ENCODE data around the gene TTC9B. TPM values are rescaled to one million over a fixed set of nuclear protein-coding genes. Genes with fewer than 3 reads are reported as not detected.

The TTC9B gene
- total and polyA plus RNA-seq, 2 of the 4 experiments (the other 2 are of a cell fraction): not detected

DNA sequence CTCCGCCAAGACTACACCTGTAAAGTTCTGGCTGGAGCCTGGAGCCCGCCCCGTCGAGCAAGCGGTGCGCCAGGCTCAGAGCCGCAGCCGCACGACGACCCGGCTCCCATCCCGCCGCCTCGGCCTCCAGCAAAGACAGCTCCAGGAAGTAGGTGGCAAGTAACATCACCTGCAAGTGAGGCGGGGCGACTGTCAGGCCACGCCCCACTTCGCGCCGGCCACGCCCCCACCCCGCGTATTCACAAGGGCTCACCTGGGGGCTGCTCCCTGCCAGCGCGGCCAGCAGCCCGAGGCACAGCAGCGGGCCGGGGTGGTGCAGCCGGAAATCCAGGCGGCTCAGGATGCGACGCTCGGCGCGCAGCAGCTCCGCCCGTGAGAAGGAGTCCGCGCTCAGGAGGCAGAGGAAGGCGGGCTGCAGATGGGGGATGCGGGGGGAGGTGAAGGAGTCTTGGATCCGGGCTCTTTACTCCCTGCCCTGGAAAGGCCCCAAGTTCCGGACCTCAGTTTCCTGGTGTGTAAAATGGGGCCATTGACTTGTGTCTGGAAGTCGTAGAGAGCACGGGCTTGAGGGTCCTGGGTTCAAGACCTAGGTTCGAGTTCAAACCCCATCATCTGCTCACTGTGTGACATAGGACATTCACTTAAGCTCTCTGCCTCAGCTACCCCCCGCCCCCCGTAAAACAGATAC lies 5.1 kb upstream of the TTC9B start:
- intact Hi-C loops (cut with micrococcal nuclease): no loop called here
- no peak overlapping the region for H2BK15ac ChIP-seq (ENCODE audit: low read depth, low read length)
- no peak overlapping the region for H2BK120ac ChIP-seq (ENCODE audit: low read depth, low read length)
- H4K8ac ChIP-seq (ENCODE audit: low read depth in 2 of 2, low read length in 2 of 2): no peak overlapping the region
- no peaks in the 10 kb centered on the region for H4K20me1 ChIP-seq (ENCODE audit: insufficient read depth, low read length)
- no peak for TF ChIP-seq CHD1 (IDR thresholded peaks at IDR 0.05; ENCODE audit: low read depth, low read length)
- TF ChIP-seq, protein P1, sequence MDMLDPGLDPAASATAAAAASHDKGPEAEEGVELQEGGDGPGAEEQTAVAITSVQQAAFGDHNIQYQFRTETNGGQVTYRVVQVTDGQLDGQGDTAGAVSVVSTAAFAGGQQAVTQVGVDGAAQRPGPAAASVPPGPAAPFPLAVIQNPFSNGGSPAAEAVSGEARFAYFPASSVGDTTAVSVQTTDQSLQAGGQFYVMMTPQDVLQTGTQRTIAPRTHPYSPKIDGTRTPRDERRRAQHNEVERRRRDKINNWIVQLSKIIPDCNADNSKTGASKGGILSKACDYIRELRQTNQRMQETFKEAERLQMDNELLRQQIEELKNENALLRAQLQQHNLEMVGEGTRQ (IDR thresholded peaks at IDR 0.05; ENCODE audit: low read depth, low read length): no peak
- no peak for TF ChIP-seq BHLHE40 (IDR thresholded peaks at IDR 0.05; ENCODE audit: low read depth, low read length)
- TF ChIP-seq MAFK (IDR thresholded peaks at IDR 0.05; ENCODE audit: low read depth, low read length): no peak
- no peak for TF ChIP-seq RCOR1 (IDR thresholded peaks at IDR 0.05; ENCODE audit: insufficient replicate concordance, low read length)
- no peak for TF ChIP-seq RFX5 (IDR thresholded peaks at IDR 0.05; ENCODE audit: low read depth, low read length)
- TF ChIP-seq NFE2L2 (IDR thresholded peaks at IDR 0.05; ENCODE audit: low read depth, low read length): no peak
- TF ChIP-seq RAD21 (IDR thresholded peaks at IDR 0.05; ENCODE audit: low read length): no peak
- TF ChIP-seq MAZ (IDR thresholded peaks at IDR 0.05; ENCODE audit: borderline replicate concordance, low read depth, low read length): no peak
- TF ChIP-seq, protein P2, sequence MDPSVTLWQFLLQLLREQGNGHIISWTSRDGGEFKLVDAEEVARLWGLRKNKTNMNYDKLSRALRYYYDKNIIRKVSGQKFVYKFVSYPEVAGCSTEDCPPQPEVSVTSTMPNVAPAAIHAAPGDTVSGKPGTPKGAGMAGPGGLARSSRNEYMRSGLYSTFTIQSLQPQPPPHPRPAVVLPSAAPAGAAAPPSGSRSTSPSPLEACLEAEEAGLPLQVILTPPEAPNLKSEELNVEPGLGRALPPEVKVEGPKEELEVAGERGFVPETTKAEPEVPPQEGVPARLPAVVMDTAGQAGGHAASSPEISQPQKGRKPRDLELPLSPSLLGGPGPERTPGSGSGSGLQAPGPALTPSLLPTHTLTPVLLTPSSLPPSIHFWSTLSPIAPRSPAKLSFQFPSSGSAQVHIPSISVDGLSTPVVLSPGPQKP (IDR thresholded peaks at IDR 0.05; ENCODE audit: borderline replicate concordance, low read depth, low read length): no peak
- TF ChIP-seq MXI1 (IDR thresholded peaks at IDR 0.05; ENCODE audit: borderline replicate concordance, low read depth, low read length): no peak
- TF ChIP-seq POLR2A (IDR thresholded peaks at IDR 0.05; ENCODE audit: low read depth, low read length): no peak
- no peak for TF ChIP-seq FOS (IDR thresholded peaks at IDR 0.05; ENCODE audit: low read depth, low read length)
- TF ChIP-seq CEBPB (IDR thresholded peaks at IDR 0.05; ENCODE audit: low read depth, low read length): no peak
- TF ChIP-seq SMC3 (IDR thresholded peaks at IDR 0.05; ENCODE audit: low read depth, low read length): no peak
- TF ChIP-seq, protein P3, sequence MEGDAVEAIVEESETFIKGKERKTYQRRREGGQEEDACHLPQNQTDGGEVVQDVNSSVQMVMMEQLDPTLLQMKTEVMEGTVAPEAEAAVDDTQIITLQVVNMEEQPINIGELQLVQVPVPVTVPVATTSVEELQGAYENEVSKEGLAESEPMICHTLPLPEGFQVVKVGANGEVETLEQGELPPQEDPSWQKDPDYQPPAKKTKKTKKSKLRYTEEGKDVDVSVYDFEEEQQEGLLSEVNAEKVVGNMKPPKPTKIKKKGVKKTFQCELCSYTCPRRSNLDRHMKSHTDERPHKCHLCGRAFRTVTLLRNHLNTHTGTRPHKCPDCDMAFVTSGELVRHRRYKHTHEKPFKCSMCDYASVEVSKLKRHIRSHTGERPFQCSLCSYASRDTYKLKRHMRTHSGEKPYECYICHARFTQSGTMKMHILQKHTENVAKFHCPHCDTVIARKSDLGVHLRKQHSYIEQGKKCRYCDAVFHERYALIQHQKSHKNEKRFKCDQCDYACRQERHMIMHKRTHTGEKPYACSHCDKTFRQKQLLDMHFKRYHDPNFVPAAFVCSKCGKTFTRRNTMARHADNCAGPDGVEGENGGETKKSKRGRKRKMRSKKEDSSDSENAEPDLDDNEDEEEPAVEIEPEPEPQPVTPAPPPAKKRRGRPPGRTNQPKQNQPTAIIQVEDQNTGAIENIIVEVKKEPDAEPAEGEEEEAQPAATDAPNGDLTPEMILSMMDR (conservative IDR thresholded peaks at IDR 0.05; ENCODE audit: low read depth, low read length): no peak
- H2BK5ac ChIP-seq (ENCODE audit: low read depth, low read length, poor library complexity, severe bottlenecking): no peak overlapping the region
- in situ Hi-C loops (cut with MboI; ENCODE audit: low sequenced_read_pairs): loop anchor here (5.0 kb wide), 1 partner anchor 81 kb away; no protein-coding TSS in a partner anchor
- ChIA-PET POLR2A (ENCODE audit: unreplicated experiment) (no interaction called here), CTCF (no interaction called here)
- no peak overlapping the region for H3K9ac ChIP-seq (ENCODE audit: low read depth, low read length)
- no peak overlapping the region for H2AK5ac ChIP-seq (ENCODE audit: low read depth, low read length)
- DNase-seq: no peak
- H3K27me3 ChIP-seq (ENCODE audit: control insufficient read depth, insufficient read depth, low read length): no peaks in the 10 kb centered on the region
- no peak overlapping the region for H4K91ac ChIP-seq (ENCODE audit: insufficient read depth, low read depth, low read length)
- H3K14ac ChIP-seq (replicated peaks; ENCODE audit: low read depth, low read length): no peak overlapping the region
- H3K23ac ChIP-seq (ENCODE audit: low read depth, low read length): no peak overlapping the region
- H3K36me3 ChIP-seq (ENCODE audit: control insufficient read depth, insufficient read depth, low read length): no peaks in the 10 kb centered on the region
- dilution Hi-C loops (cut with HindIII; ENCODE audit: low sequenced_read_pairs, unreplicated experiment): no loop called here
- H2BK20ac ChIP-seq (ENCODE audit: low read depth, low read length): no peak overlapping the region
- H2AK9ac ChIP-seq (replicated peaks; ENCODE audit: low read depth, low read length, poor library complexity): no peak overlapping the region
- 13% methylated on average over 12 of the region's 48 CpGs; no CpG with 5 or more reads in 1 of the 2 experiments for WGBS, 2 experiments (ENCODE audit: extremely low coverage in 2 of 2, insufficient read length in 1 of 2)
- H3K4ac ChIP-seq (ENCODE audit: low read depth, low read length): no peak overlapping the region
- peak overlapping the region; percentile 47 for H2AFZ ChIP-seq (replicated peaks; ENCODE audit: low read length, poor library complexity)
- no peak overlapping the region for H3K27ac ChIP-seq (ENCODE audit: insufficient read depth, low read length)
- H3K9me1 ChIP-seq (ENCODE audit: insufficient read depth, low read length): peaks cover 16% of the 10 kb centered on the region
- no peaks in the 10 kb centered on the region for H3K9me3 ChIP-seq (ENCODE audit: control insufficient read depth, insufficient read depth, low read length)
- H3K79me1 ChIP-seq (ENCODE audit: low read depth in 1 of 2, low read length in 2 of 2): no peaks in the 10 kb centered on the region
- no peak overlapping the region for H3K56ac ChIP-seq (ENCODE audit: extremely low read depth, insufficient read depth, low read length)
- H3K4me3 ChIP-seq (ENCODE audit: insufficient read depth, low read depth, low read length): no peak overlapping the region
- BruUV-seq (replicated peaks): no TSS peak
- no peak overlapping the region for H3K18ac ChIP-seq (ENCODE audit: low read depth, low read length)
- H4K5ac ChIP-seq (ENCODE audit: low read depth, low read length): no peak overlapping the region
- ATAC-seq (ENCODE audit: low read depth): no peak
- H3K4me1 ChIP-seq (ENCODE audit: control insufficient read depth, insufficient read depth, low read length): peaks cover 5% of the 10 kb centered on the region; the same call in 1 of the 2 replicates
- H3K4me2 ChIP-seq (ENCODE audit: low read depth, low read length): no peak overlapping the region; the same call in 1 of the 2 replicates
